Measurements from ENCODE around the gene EMC10. TPM values are rescaled to one million over a fixed set of nuclear protein-coding genes. Genes with fewer than 3 reads are reported as not detected.
"Not testable (repeated sequence)": the region's sequence is repeated elsewhere in the genome, so short reads cannot be mapped to it uniquely, and the experiment has no call there.

EMC10 gene
- total RNA-seq, 2 donors from 2014 or later, result 60.3 to 68.0 TPM

DNA sequence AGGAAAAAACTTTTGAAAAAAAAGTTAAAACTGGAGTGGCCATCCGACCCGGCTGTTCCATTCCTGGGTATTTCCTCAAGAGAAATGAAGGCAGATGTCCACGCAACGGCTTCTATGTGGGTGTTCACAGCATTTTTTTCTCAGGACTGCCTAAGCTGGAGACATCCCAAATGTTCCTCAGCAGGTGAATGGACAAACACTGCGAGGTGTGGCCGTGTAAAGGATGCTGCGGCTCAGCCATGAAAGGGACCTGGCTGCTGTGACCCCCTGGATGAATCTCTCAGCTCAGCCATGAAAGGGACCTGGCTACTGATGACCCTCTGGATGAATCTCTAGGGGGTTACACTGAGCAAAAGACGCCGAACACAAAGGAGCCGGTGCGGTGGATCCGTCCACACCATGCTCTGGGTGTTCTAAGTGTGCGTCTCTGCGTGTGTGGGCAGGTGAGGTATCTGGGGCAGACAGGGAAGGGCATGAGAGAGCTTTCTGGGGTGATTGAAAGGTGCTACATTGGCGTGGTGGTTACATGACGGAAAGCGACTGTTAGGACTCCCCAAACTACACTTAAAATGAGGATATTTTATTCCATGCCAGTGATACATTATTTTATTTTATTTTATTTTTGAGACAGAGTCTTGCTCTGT, 44.6 kb downstream of the EMC10 start:
- H3K9me3 ChIP-seq, result no peaks in the 10 kb centered on the region
- intact Hi-C loops (cut with DNase I), result no loop called here
- TF ChIP-seq POLR2A (IDR thresholded peaks at IDR 0.05), result no peak
- no peak for TF ChIP-seq CTCF (IDR thresholded peaks at IDR 0.05)
- ATAC-seq (no peak), DNase-seq (no peak)
- H3K4me3 ChIP-seq, result no peak overlapping the region
- no peak overlapping the region for H3K27ac ChIP-seq
- peaks cover 0 to 5% of the 10 kb centered on the region in 2 donors for H3K27me3 ChIP-seq
- H3K36me3 ChIP-seq (replicated peaks in 1 of 2; ENCODE audit: insufficient read depth in 1 of 2, low read depth in 2 of 2), result no peaks in the 10 kb centered on the region
- WGBS, 2 donors, result 75 to 76% methylated on average over 17 of the region's 17 CpGs
- H3K4me1 ChIP-seq, result no peaks in the 10 kb centered on the region

DNA sequence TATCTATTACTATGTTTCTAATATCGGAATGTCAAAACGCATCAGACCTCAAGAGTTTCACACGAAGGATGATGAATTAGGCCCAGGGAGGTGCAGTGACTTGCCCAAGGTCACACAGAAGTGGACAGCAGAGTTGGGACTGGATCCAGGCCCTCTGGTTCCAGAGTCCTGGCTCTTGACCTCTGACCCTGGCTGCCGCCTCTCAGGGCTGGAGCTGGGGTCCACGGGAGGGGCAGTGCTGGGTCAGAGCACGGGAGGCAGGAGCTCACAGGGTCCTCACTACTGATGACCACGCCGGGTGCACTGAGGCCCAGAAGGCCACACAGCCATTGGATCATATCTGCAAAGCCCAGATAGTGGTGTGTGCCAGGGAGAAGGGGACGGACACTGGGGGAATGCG, 46.6 kb downstream of the EMC10 start:
- Histone ChIP-seq H3K4me1 (no peaks in the 10 kb centered on the region), H3K9me3 (no peaks in the 10 kb centered on the region), H3K27ac (no peak overlapping the region), H3K4me3 (no peak overlapping the region), H3K27me3 (peaks cover 0 to 5% of the 10 kb centered on the region in 2 donors), H3K36me3 (replicated peaks in 1 of 2; ENCODE audit: insufficient read depth in 1 of 2, low read depth in 2 of 2) (no peaks in the 10 kb centered on the region)
- no peak for DNase-seq
- WGBS, 2 donors, result 65 to 66% methylated on average over 8 to 10 of the region's 10 CpGs
- ATAC-seq, result no peak
- TF ChIP-seq CTCF (IDR thresholded peaks at IDR 0.05), result no peak
- TF ChIP-seq POLR2A (IDR thresholded peaks at IDR 0.05), result no peak
- intact Hi-C loops (cut with DNase I), result no loop called here

- H3K27me3 ChIP-seq; H3K9me3 ChIP-seq; intact Hi-C loops (cut with DNase I); H3K4me1 ChIP-seq; H3K4me3 ChIP-seq; DNase-seq; ATAC-seq; H3K27ac ChIP-seq; H3K36me3 ChIP-seq (replicated peaks in 1 of 2; ENCODE audit: insufficient read depth in 1 of 2, low read depth in 2 of 2): not testable (repeated sequence)
- WGBS, 2 donors, result 71 to 76% methylated on average over 3 of the region's 3 CpGs
These were observed 51.7 kb downstream of the EMC10 start for GRCh38 chr19:50528052-50528451.

DNA sequence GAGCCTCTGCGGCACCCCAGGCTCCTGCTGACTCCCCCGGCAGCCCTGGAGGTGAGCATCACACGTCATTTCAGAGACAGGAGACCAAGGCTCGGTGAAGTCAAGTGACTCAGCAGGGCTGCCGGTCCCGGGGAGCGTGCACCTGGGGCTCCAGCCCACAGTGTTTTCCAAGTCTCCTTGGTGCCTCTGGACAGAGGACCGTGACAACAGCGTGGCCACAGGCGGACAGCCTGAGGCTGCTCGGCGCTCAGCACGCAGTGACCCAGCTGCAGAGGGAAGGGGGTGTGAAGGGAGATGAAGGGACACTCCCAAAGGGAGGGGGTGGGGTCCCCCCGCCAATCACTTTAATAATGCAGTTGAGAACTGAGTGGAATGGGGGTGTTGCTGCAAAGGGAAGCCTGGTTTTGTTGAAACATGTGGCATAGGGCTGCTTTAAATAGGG, 54.9 kb downstream of the EMC10 start:
- Histone ChIP-seq H3K9me3 (peaks cover 0 to 7% (median 0%) of the 10 kb centered on the region in 3 donors), H3K36me3 (replicated peaks in 1 of 2; ENCODE audit: insufficient read depth in 1 of 2, low read depth in 2 of 2) (no peaks in the 10 kb centered on the region), H3K27me3 (no peaks in the 10 kb centered on the region), H3K4me1 (no peaks in the 10 kb centered on the region), H3K27ac (no peak overlapping the region), H3K4me3 (no peak overlapping the region)
- no peak for DNase-seq
- WGBS, 2 donors, result 25 to 47% methylated on average over 2 to 14 of the region's 14 CpGs
- TF ChIP-seq CTCF (IDR thresholded peaks at IDR 0.05), result no peak
- TF ChIP-seq POLR2A (IDR thresholded peaks at IDR 0.05), result no peak
- ATAC-seq, result no peak
- intact Hi-C loops (cut with DNase I), result no loop called here

DNA sequence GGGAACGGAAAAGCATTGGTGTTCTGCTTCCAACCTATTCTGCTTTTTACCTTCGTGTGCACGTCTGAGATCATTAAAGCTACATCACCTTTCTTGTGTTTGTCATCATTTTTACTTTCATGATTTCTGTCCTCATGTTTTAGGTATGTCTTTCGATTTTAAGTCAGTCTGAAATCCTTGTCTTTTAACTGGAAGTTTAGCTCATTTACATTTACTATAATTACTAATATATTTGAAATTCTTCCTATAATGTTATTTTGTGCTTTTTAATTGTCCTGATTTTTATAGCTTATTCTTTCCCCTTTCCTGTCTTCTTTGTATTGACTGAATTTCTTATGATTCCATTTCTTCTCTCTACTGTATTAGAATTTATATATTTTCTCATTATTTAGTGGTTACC, 56.6 kb downstream of the EMC10 start:
- Histone ChIP-seq H3K27me3 (no peaks in the 10 kb centered on the region), H3K9me3 (peaks cover 0 to 7% (median 0%) of the 10 kb centered on the region in 3 donors), H3K4me3 (no peak overlapping the region), H3K27ac (no peak overlapping the region), H3K36me3 (replicated peaks in 1 of 2; ENCODE audit: insufficient read depth in 1 of 2, low read depth in 2 of 2) (no peaks in the 10 kb centered on the region), H3K4me1 (no peaks in the 10 kb centered on the region)
- WGBS, 2 donors, result 48 to 62% methylated on average over 4 of the region's 4 CpGs
- DNase-seq (no peak), ATAC-seq (no peak)
- intact Hi-C loops (cut with DNase I), result no loop called here
- TF ChIP-seq CTCF (IDR thresholded peaks at IDR 0.05), result no peak
- TF ChIP-seq POLR2A (IDR thresholded peaks at IDR 0.05), result no peak
